ENCODE results near the gene INTS6. TPM values are rescaled to one million over a fixed set of nuclear protein-coding genes. Genes with fewer than 3 reads are reported as not detected.

Gene INTS6
- total RNA-seq, 1 experiment from 2014 or later = 27.2 TPM

DNA sequence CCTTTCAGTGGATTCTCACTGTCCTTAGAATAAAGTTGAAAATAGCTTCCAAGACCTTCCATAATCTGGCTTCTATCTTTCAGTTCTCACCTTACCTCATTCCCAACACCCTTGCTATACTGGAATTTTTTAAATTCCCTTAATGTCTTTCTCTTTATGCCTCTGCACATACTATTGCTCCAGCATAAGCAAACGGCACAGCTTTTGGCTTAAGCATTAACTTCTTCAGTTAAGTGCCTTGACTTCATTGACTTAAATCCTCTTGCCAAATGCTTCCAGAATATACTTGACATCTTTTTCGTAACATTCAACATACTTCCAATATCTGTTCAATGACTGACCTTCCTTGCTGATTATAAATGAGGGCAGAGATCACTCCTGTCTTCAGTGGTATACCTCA lies 79.4 kb downstream of the INTS6 start (continued):
- TF ChIP-seq, protein P1, sequence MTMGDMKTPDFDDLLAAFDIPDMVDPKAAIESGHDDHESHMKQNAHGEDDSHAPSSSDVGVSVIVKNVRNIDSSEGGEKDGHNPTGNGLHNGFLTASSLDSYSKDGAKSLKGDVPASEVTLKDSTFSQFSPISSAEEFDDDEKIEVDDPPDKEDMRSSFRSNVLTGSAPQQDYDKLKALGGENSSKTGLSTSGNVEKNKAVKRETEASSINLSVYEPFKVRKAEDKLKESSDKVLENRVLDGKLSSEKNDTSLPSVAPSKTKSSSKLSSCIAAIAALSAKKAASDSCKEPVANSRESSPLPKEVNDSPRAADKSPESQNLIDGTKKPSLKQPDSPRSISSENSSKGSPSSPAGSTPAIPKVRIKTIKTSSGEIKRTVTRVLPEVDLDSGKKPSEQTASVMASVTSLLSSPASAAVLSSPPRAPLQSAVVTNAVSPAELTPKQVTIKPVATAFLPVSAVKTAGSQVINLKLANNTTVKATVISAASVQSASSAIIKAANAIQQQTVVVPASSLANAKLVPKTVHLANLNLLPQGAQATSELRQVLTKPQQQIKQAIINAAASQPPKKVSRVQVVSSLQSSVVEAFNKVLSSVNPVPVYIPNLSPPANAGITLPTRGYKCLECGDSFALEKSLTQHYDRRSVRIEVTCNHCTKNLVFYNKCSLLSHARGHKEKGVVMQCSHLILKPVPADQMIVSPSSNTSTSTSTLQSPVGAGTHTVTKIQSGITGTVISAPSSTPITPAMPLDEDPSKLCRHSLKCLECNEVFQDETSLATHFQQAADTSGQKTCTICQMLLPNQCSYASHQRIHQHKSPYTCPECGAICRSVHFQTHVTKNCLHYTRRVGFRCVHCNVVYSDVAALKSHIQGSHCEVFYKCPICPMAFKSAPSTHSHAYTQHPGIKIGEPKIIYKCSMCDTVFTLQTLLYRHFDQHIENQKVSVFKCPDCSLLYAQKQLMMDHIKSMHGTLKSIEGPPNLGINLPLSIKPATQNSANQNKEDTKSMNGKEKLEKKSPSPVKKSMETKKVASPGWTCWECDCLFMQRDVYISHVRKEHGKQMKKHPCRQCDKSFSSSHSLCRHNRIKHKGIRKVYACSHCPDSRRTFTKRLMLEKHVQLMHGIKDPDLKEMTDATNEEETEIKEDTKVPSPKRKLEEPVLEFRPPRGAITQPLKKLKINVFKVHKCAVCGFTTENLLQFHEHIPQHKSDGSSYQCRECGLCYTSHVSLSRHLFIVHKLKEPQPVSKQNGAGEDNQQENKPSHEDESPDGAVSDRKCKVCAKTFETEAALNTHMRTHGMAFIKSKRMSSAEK (CRISPR knock-in tag; IDR thresholded peaks at IDR 0.05; ENCODE audit: borderline replicate concordance) = no peak
- TF ChIP-seq, protein P2, sequence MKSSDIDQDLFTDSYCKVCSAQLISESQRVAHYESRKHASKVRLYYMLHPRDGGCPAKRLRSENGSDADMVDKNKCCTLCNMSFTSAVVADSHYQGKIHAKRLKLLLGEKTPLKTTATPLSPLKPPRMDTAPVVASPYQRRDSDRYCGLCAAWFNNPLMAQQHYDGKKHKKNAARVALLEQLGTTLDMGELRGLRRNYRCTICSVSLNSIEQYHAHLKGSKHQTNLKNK (CRISPR knock-in tag; IDR thresholded peaks at IDR 0.05) = no peak
- TF ChIP-seq RORB (CRISPR knock-in tag; IDR thresholded peaks at IDR 0.05) = no peak
- TF ChIP-seq, protein P3, sequence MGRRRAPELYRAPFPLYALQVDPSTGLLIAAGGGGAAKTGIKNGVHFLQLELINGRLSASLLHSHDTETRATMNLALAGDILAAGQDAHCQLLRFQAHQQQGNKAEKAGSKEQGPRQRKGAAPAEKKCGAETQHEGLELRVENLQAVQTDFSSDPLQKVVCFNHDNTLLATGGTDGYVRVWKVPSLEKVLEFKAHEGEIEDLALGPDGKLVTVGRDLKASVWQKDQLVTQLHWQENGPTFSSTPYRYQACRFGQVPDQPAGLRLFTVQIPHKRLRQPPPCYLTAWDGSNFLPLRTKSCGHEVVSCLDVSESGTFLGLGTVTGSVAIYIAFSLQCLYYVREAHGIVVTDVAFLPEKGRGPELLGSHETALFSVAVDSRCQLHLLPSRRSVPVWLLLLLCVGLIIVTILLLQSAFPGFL (CRISPR knock-in tag; IDR thresholded peaks at IDR 0.05; ENCODE audit: borderline replicate concordance) = no peak
- no peak for TF ChIP-seq MXD4 (CRISPR knock-in tag; IDR thresholded peaks at IDR 0.05; ENCODE audit: borderline replicate concordance)
- TF ChIP-seq ZBTB21 (CRISPR knock-in tag; IDR thresholded peaks at IDR 0.05; ENCODE audit: borderline replicate concordance) = no peak
- TF ChIP-seq, protein P4, sequence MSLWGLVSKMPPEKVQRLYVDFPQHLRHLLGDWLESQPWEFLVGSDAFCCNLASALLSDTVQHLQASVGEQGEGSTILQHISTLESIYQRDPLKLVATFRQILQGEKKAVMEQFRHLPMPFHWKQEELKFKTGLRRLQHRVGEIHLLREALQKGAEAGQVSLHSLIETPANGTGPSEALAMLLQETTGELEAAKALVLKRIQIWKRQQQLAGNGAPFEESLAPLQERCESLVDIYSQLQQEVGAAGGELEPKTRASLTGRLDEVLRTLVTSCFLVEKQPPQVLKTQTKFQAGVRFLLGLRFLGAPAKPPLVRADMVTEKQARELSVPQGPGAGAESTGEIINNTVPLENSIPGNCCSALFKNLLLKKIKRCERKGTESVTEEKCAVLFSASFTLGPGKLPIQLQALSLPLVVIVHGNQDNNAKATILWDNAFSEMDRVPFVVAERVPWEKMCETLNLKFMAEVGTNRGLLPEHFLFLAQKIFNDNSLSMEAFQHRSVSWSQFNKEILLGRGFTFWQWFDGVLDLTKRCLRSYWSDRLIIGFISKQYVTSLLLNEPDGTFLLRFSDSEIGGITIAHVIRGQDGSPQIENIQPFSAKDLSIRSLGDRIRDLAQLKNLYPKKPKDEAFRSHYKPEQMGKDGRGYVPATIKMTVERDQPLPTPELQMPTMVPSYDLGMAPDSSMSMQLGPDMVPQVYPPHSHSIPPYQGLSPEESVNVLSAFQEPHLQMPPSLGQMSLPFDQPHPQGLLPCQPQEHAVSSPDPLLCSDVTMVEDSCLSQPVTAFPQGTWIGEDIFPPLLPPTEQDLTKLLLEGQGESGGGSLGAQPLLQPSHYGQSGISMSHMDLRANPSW (CRISPR knock-in tag; conservative IDR thresholded peaks at IDR 0.05; ENCODE audit: low read depth) = no peak
- no peak for TF ChIP-seq ZNF138 (CRISPR knock-in tag; conservative IDR thresholded peaks at IDR 0.05)
- no peak for TF ChIP-seq ZNF232 (CRISPR knock-in tag; IDR thresholded peaks at IDR 0.05)

DNA sequence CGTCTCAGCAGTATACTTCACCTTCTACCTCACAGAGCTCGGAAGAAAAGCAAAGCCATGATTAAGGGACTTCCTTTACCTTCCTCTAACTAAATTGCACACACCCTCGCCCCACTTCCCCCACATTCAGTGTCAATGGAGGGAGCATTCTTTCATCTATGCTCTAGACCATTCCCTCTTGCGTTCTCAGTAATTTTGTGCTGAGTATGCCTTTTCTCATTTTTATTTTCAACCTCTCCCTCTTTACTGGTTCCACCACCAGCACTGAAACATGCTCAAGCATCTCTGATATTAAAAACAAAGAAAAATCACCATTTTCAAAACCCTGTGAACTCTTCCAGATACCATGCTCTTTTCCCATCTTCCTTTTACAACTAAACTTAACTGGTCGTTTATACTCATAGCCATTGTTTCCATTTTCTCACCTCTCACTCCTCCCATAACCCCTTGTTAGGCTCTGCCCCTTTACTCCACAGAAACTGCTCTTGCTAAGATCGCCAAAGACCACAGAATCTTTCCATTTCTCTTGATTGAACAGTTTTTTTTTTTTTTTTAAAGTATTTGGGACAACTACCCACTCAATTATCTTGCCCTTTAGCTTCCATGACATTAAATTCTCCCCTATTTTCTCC lies 81.0 kb downstream of the INTS6 start:
- Mint-ChIP-seq H3K27ac (no peak overlapping the region), H3K4me1 (no peaks in the 10 kb centered on the region), H3K36me3 (peaks cover 33% of the 10 kb centered on the region), H3K27me3 (ENCODE audit: low read depth) (no peaks in the 10 kb centered on the region), H3K4me3 (no peak overlapping the region), H3K9me3 (no peaks in the 10 kb centered on the region)
- ChIA-PET CTCF (interaction anchor here (1.2 to 2.7 kb wide), 3 partner anchors 85 to 426 kb away, joined by 3 to 7 read pairs (median 5); no protein-coding TSS in a partner anchor), POLR2A (interaction anchor here (0.7 kb wide), 1 partner anchor 652 kb away, joined by 7 read pairs; no protein-coding TSS in a partner anchor)
- no peak for ATAC-seq
- no peak for DNase-seq (ENCODE audit: low spot score)
- no peak for TF ChIP-seq ELF4 (CRISPR knock-in tag; IDR thresholded peaks at IDR 0.05; ENCODE audit: low read depth)
- no peak for TF ChIP-seq KAT7 (CRISPR knock-in tag; IDR thresholded peaks at IDR 0.05; ENCODE audit: borderline replicate concordance)
- TF ChIP-seq ESRRA (CRISPR knock-in tag; IDR thresholded peaks at IDR 0.05; ENCODE audit: borderline replicate concordance) = no peak
- no peak for TF ChIP-seq ATF1 (CRISPR knock-in tag; IDR thresholded peaks at IDR 0.05)
- TF ChIP-seq NFE2L1 (CRISPR knock-in tag; IDR thresholded peaks at IDR 0.05) = no peak
- TF ChIP-seq FOXP1 (CRISPR knock-in tag; IDR thresholded peaks at IDR 0.05; ENCODE audit: borderline replicate concordance) = no peak
- TF ChIP-seq IRF2 (CRISPR knock-in tag; IDR thresholded peaks at IDR 0.05; ENCODE audit: borderline replicate concordance, low read depth) = no peak
- TF ChIP-seq RORB (CRISPR knock-in tag; IDR thresholded peaks at IDR 0.05) = no peak
- TF ChIP-seq NFATC4 (CRISPR knock-in tag; IDR thresholded peaks at IDR 0.05) = no peak
- no peak for TF ChIP-seq NR3C1 (CRISPR knock-in tag; conservative IDR thresholded peaks at IDR 0.05; ENCODE audit: low read depth)
- TF ChIP-seq, protein P5, sequence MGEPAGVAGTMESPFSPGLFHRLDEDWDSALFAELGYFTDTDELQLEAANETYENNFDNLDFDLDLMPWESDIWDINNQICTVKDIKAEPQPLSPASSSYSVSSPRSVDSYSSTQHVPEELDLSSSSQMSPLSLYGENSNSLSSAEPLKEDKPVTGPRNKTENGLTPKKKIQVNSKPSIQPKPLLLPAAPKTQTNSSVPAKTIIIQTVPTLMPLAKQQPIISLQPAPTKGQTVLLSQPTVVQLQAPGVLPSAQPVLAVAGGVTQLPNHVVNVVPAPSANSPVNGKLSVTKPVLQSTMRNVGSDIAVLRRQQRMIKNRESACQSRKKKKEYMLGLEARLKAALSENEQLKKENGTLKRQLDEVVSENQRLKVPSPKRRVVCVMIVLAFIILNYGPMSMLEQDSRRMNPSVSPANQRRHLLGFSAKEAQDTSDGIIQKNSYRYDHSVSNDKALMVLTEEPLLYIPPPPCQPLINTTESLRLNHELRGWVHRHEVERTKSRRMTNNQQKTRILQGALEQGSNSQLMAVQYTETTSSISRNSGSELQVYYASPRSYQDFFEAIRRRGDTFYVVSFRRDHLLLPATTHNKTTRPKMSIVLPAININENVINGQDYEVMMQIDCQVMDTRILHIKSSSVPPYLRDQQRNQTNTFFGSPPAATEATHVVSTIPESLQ (CRISPR knock-in tag; IDR thresholded peaks at IDR 0.05) = no peak
- TF ChIP-seq, protein P6, sequence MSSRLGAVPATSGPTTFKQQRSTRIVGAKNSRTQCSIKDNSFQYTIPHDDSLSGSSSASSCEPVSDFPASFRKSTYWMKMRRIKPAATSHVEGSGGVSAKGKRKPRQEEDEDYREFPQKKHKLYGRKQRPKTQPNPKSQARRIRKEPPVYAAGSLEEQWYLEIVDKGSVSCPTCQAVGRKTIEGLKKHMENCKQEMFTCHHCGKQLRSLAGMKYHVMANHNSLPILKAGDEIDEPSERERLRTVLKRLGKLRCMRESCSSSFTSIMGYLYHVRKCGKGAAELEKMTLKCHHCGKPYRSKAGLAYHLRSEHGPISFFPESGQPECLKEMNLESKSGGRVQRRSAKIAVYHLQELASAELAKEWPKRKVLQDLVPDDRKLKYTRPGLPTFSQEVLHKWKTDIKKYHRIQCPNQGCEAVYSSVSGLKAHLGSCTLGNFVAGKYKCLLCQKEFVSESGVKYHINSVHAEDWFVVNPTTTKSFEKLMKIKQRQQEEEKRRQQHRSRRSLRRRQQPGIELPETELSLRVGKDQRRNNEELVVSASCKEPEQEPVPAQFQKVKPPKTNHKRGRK (CRISPR knock-in tag; IDR thresholded peaks at IDR 0.05; ENCODE audit: borderline replicate concordance) = no peak
